NB4 (cell line): Measurements from ENCODE around the gene CFAP90.

Experiments used
- DNase-seq: peaks from one replicate; pipeline ENCODE4 v3.0.0; 2010; ENCODE audit warnings: low read depth
- H3K4me3 ChIP-seq: one replicate; pipeline ENCODE4 v1.5.1; 2011; ENCODE audit warnings: mild to moderate bottlenecking, low read depth, low read length, moderate library complexity
- CTCF ChIP-seq: IDR thresholded peaks from one replicate; pipeline ENCODE4 v1.5.1; 2012; ENCODE audit warnings: low read depth, low read length
- MAX ChIP-seq: IDR thresholded peaks from 2 replicates; pipeline ENCODE4 v1.6.1; 2011; ENCODE audit warnings: low read depth, low read length
- MYC ChIP-seq: IDR thresholded peaks from 2 replicates; pipeline ENCODE4 v1.6.1; 2011; ENCODE audit warnings: low read depth, low read length
- POLR2A ChIP-seq: IDR thresholded peaks from 2 replicates; pipeline ENCODE4 v1.6.1; 2011; ENCODE audit warnings: mild to moderate bottlenecking; ENCODE audit not compliant: insufficient read length; ENCODE audit errors: extremely low read depth

The CFAP90 gene

GRCh38 chr5:7845557-7845956, 5.4 kb downstream of the CFAP90 start:
- peak; percentile 68 for DNase-seq
- TF ChIP-seq POLR2A (no peak), CTCF (no peak), MYC (0 out of 2 replicates have a peak, but pooled peaks have one; percentile 58), MAX (no peak; the same call in 1 of the 2 replicates)
- no peak overlapping the region for H3K4me3 ChIP-seq

GRCh38 chr5:7844901-7845300, 6.0 kb downstream of the CFAP90 start:
- no peak for TF ChIP-seq CTCF
- peak; percentile 43 for DNase-seq

GRCh38 chr5:7842531-7842930, 8.4 kb downstream of the CFAP90 start:
- no peak for DNase-seq
- no peak overlapping the region for H3K4me3 ChIP-seq
- TF ChIP-seq POLR2A = no peak
- no peak for TF ChIP-seq MAX
- TF ChIP-seq MYC = no peak
- TF ChIP-seq CTCF = no peak

More at GRCh38 chr5:7844901-7845300, 6.0 kb downstream of the CFAP90 start:
- H3K4me3 ChIP-seq = no peak overlapping the region

- no peak overlapping the region for H3K4me3 ChIP-seq
- TF ChIP-seq MYC = no peak
- no peak for TF ChIP-seq CTCF
- TF ChIP-seq MAX = no peak
- TF ChIP-seq POLR2A = no peak
- DNase-seq = no peak
These were observed 13.5 kb downstream of the CFAP90 start for GRCh38 chr5:7837403-7837802.

- H3K4me3 ChIP-seq = no peak overlapping the region
- no peak for DNase-seq
- TF ChIP-seq MYC (no peak), CTCF (no peak)
These were observed 16.0 kb downstream of the CFAP90 start for GRCh38 chr5:7834982-7835381.

GRCh38 chr5:7828269-7828668, 22.7 kb downstream of the CFAP90 start:
- DNase-seq = no peak
- TF ChIP-seq CTCF = no peak
- no peak for TF ChIP-seq POLR2A
- no peak overlapping the region for H3K4me3 ChIP-seq
